HG02623 (cell line): ENCODE results near the gene USP17L21.
"Not testable (repeated sequence)": the region's sequence is repeated elsewhere in the genome, so short reads cannot be mapped to it uniquely, and the experiment has no call there.

Source experiments
- ATAC-seq: cut with Tn5 transposase; IDR thresholded peaks from one replicate; pipeline ENCODE4 v1.9.1; 2021; ENCODE audit warnings: moderate library complexity; ENCODE audit not compliant: unreplicated experiment

The USP17L21 gene

GRCh38 chr4:9262572-9262971 is at the start of gene USP17L21:
TSS of gene USP17L21 (plus strand) at chr4:9262872. CDS start at chr4:9262872, 0 bp downstream.
- not testable (repeated sequence) for ATAC-seq

GRCh38 chr4:9214701-9215100 is 48.0 kb upstream of the USP17L21 start:
- not testable (repeated sequence) for ATAC-seq

- ATAC-seq, result not testable (repeated sequence)
Measured at GRCh38 chr4:9215105-9215504, 47.6 kb upstream of the USP17L21 start, which contains the start of gene USP17L11. TSS of gene USP17L11 (plus strand) at chr4:9215405. CDS start at chr4:9215405, 0 bp downstream.

GRCh38 chr4:9219852-9220251 is 42.8 kb upstream of the USP17L21 start, which contains the start of gene USP17L12:
TSS of gene USP17L12 (plus strand) at chr4:9220152. CDS start at chr4:9220152, 0 bp downstream.
- not testable (repeated sequence) for ATAC-seq

GRCh38 chr4:9224596-9224995 is 38.1 kb upstream of the USP17L21 start, which contains the start of gene USP17L13:
TSS of gene USP17L13 (plus strand) at chr4:9224896. CDS start at chr4:9224896, 0 bp downstream.
- not testable (repeated sequence) for ATAC-seq

GRCh38 chr4:9230249-9230648 is 32.4 kb upstream of the USP17L21 start:
- not testable (repeated sequence) for ATAC-seq

GRCh38 chr4:9234085-9234484 is 28.6 kb upstream of the USP17L21 start, which contains the start of gene USP17L15:
TSS of gene USP17L15 (plus strand) at chr4:9234385. CDS start at chr4:9234385, 0 bp downstream.
- not testable (repeated sequence) for ATAC-seq

- not testable (repeated sequence) for ATAC-seq
Measured at GRCh38 chr4:9238461-9238860, 24.2 kb upstream of the USP17L21 start.

GRCh38 chr4:9243579-9243978 is 19.1 kb upstream of the USP17L21 start, which contains the start of gene USP17L17:
TSS of gene USP17L17 (plus strand) at chr4:9243879. CDS start at chr4:9243879, 0 bp downstream.
- ATAC-seq, result not testable (repeated sequence)

GRCh38 chr4:9247953-9248680 is 14.6 kb upstream of the USP17L21 start, which contains the start of gene USP17L18:
TSS of gene USP17L18 (plus strand) at chr4:9248630. CDS start at chr4:9248630, 0 bp downstream.
- ATAC-seq, result not testable (repeated sequence)

- ATAC-seq, result not testable (repeated sequence)
Measured at GRCh38 chr4:9253078-9253477, 9.6 kb upstream of the USP17L21 start, which contains the start of gene USP17L19. TSS of gene USP17L19 (plus strand) at chr4:9253378. CDS start at chr4:9253378, 0 bp downstream.

GRCh38 chr4:9257824-9258223 is 4.8 kb upstream of the USP17L21 start, which contains the start of gene USP17L20:
TSS of gene USP17L20 (plus strand) at chr4:9258124. CDS start at chr4:9258124, 0 bp downstream.
- ATAC-seq, result not testable (repeated sequence)

GRCh38 chr4:9267319-9267718 is 4.6 kb downstream of the USP17L21 start, which contains the start of gene USP17L22:
TSS of gene USP17L22 (plus strand) at chr4:9267619. CDS start at chr4:9267619, 0 bp downstream.
- not testable (repeated sequence) for ATAC-seq

GRCh38 chr4:9271719-9272118 is 9.0 kb downstream of the USP17L21 start:
- ATAC-seq, result not testable (repeated sequence)
